Epithelial cell of prostate (primary cell): ENCODE data around the gene UTP11.
"Not testable (repeated sequence)": the region's sequence is repeated elsewhere in the genome, so short reads cannot be mapped to it uniquely, and the experiment has no call there.

Experiments used
- DNase-seq: peaks from one replicate; pipeline ENCODE4 v3.0.0-alpha.2; 2011; ENCODE audit warnings: low read depth, low spot score
- H3K27ac ChIP-seq: fragments of 450-650 bp; 2 replicates; pipeline ENCODE4 v1.5.1; 2017; ENCODE audit warnings: mild to moderate bottlenecking

Gene UTP11, protein sequence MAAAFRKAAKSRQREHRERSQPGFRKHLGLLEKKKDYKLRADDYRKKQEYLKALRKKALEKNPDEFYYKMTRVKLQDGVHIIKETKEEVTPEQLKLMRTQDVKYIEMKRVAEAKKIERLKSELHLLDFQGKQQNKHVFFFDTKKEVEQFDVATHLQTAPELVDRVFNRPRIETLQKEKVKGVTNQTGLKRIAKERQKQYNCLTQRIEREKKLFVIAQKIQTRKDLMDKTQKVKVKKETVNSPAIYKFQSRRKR

DNA sequence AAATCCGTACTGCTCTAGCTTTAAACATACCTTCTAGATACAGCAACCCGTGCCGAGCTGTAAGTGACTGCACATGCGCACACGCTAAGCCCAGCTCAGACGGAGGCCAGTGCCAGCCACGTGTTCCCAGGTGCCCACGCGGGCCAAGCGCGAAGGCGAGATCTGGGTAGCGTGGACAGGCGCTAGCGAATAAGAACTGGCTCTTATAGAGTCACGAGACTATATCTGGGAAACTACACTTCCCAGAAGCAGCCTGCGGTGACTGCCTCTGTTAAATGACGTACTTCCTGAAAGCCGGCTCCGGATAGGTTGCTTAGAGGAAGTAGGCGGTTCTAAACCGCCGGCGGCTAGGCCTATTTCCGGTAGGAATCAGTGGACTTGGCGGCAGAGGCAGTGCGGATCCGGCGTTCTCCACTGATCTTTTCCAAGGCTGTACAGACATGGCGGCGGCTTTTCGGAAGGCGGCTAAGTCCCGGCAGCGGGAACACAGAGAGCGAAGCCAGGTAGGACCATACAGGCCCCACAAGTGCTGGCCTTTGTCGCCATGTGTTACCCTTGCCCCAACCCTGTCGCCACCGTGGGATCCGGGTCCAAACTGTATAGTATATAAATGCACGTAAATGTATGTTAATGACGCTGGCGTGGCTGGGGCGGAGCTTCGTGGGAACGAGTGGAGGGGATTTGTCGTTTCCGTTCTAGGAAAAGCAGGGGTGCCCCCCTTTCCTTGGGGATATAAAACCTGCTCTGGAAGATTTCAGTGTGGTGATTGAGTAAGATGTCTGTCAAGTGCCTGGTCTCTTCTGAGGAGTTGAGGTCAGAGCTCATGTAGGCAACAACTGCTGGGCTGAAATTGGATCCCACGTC, at the start of gene UTP11:
Gene UTP11, plus strand, starts transcription at position 372 of the 864 bp plus-strand sequence. Its CDS starts 69 bp downstream, at position 441.
- H3K27ac ChIP-seq, result peak within 1 kb of the TSS; percentile 86
- peak; percentile 98 for DNase-seq

DNA sequence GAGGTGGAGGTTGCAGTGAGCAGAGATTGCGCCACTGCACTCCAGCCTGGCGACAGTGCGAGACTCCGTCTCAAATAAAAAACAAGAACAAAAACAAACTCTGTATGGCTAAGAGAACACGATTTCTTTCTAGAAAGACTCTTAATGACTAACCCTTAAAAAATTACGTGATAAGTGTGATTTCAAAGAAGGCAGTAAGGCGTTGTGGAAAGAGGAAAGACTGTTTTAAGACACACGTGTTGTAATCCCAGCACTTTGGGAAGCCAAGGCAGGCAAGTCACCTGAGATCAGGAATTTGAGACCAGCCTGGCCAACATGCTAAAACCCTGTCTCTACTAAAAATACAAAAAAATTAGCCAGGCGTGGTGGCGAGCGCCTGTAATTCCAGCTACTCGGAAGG, 48.4 kb upstream of the UTP11 start:
- DNase-seq, H3K27ac ChIP-seq: not testable (repeated sequence)

DNA sequence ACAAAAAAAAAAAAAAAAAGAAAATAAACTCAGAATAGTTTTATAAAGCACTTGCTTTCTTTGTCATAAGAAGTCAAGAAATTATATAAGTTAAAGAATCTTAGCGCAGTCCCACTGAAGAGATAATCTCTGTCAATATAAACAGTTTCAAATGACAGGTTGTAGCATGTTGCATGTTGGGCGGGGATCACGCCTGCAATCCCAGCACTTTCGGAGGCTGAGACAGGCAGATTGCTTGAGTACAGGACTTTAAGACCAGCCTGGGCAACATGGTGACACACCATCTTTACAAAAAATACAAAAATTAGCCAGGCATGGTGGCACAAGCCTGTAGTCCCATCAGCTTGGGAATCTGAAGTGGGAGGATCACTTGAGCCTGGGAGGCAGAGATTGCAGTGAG, 47.2 kb upstream of the UTP11 start:
- no peak for DNase-seq
- no peak overlapping the region for H3K27ac ChIP-seq

DNA sequence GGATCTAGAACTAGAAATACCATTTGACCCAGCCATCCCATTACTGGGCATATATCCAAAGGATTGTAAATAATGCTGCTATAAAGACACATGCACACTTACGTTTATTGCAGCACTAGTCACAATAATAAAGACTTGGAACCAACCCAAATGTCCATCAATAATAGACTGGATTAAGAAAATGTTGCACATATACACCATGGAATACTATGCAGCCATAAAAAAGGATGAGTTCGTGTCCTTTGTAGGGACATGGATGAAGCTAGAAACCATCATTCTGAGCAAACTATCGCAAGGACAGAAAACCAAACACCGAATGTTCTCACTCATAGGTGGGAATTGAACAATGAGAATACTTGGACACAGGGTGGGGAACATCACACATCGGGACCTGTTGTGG, 38.9 kb upstream of the UTP11 start:
- not testable (repeated sequence) for DNase-seq, H3K27ac ChIP-seq

DNA sequence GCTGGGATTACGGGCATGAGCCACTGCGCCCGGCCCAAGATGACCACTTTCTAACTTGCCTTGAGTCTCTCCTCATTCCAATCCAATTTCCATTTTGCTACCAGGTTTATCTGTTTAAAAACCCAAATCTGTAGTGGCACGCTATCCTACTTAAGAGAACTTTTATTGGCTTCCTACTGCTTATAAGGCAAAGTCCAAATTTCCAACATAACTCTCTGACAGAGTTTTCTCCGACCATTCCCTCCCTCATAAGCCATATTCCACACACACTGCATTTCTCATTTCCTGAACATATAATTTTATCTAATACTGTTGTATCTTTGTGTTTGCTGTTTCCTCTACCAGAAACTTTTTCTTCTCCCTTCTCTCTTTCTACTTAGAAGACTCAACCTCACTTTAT, 38.0 kb upstream of the UTP11 start:
- no peak for DNase-seq
- H3K27ac ChIP-seq, result no peak overlapping the region

DNA sequence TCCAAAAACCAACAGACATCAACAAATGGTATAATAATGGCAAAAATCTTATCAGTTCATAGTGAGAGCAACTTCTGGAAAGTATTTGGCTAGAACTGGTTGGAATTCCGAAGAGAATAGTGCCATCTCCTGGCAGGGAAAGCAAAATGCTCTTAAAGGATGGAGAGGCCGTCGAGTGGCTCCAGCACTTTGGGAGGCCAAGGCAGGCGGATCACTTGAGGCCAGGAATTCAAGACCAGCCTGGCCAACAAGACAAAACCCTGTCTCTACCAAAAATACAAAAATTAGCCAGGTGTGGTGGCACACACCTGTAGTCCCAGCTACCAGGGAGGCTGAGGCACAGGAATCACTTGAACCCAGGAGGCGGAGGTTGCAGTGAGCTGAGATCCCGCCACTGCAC, 37.5 kb upstream of the UTP11 start:
- H3K27ac ChIP-seq, DNase-seq: not testable (repeated sequence)

DNA sequence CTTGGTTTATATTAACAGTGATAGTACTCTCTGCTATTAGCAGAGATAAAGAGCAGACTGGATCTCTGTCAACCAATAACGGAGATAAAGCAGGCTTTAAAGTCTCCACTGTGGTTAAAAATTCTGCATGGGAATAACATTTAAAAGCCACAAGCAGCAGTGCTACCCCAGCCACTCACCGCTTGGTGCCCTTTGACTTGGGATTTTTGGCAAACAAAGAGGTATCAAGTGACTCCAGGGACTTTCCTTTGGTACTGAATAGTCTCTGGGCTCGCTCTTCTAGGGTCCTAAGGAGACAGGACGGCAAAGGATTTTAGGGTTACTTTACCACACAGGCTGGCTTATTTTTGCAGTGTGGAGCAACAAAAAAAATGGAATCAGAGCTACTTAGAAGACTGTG, 34.0 kb upstream of the UTP11 start:
- no peak for DNase-seq

DNA sequence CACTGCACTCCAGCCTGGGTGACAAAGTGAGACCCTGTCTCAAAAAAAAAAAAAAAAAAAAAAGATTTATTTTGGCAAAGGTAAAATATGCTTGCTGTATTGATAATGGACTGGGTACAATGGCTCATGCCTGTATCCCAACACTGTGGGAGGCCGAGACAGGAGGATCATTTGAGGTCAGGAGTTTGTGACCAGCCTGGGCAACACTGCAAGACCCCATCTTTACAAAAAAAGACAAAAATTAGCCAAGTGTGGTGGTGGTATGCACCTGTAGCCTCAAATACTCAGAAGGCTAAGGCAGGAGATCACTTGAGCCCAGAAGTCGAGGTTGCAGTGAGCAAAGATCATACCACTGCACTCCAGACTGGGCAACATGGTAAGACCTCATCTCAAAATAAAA, 29.0 kb upstream of the UTP11 start:
- H3K27ac ChIP-seq, result no peak overlapping the region
- no peak for DNase-seq

More for the DNA sequence above, 34.0 kb upstream of the UTP11 start:
- H3K27ac ChIP-seq, result no peak overlapping the region

DNA sequence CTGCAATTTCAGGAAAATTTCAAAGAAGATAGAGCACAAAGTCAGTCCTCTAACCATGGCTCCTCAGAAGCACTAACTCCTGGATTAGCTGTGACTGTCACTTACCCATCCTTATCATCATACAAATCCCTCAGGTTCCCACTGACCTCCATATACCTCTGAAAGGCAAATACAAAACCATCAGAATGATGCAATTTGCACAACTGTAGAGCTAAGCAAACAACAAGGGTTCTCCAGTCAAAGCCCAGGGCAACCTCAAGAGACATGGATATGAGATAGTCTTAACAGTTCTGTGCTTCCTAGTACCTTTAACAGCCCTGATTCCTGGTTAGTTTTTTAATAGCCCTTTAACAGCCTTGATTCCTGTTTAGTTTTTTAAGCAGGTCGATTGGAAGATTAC, 24.9 kb upstream of the UTP11 start:
- H3K27ac ChIP-seq, result no peak overlapping the region
- no peak for DNase-seq

DNA sequence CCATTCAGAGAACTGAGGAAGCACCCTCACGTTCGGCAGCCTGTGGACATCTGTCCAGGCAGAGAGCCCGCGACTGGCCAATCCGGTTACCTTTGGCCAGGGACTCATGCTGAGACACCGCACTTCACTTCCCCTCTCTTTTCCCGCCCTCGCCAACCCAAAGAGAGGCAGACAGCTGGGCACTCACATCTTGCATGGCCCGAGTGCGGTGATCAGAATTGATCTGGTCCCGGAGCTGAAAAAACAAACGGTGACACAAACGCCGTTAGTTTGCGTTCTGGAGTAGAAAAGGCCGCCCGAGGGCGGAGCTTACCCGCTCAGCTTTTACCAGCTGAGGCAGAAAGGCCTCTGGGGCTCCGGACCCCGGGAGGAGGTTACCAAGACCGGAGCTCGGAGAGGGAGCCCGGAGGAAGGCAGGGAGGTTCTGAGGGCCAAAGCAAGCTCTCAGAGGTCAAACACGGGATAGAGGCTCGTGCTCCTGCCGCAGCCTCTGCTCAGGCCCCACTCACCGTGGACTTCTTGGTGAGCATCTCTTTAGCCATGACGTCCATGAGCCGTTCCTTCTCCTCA, 23.1 kb upstream of the UTP11 start:
- no peak for DNase-seq
- peak overlapping the region; percentile 78 for H3K27ac ChIP-seq

DNA sequence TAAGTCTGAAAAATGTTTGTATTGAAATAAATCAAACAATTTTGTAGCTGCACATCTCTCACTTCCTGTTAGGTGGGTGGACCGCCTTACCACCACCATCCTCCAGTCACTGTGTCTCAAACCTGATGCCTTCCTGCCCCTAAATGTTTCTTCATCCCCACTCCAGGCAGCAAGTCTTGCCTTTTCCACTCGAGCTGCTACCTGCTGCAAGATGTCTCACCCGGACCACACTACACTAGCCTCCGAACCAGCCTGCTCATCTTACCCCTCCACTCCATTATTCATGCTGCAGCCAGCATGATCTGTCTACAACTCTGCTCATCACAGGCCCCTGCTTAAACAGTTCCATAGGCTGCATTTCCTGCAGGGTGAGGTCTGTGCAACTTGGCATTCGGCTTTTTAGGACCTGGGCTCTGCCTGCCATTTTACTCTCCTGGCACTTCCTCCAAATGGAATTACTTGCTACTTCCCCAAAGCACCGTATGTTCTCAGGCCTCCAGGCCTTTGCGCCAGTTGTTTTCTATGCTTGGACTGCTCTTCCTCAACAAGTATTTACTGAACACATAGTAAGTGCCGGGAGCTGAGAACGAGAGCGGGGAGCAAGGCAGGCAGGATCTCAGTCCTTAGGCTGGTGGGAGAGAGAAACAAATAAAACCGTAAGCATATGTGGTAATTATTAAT, 17.5 kb upstream of the UTP11 start:
- no peak for DNase-seq
- peak overlapping the region; percentile 28 for H3K27ac ChIP-seq

DNA sequence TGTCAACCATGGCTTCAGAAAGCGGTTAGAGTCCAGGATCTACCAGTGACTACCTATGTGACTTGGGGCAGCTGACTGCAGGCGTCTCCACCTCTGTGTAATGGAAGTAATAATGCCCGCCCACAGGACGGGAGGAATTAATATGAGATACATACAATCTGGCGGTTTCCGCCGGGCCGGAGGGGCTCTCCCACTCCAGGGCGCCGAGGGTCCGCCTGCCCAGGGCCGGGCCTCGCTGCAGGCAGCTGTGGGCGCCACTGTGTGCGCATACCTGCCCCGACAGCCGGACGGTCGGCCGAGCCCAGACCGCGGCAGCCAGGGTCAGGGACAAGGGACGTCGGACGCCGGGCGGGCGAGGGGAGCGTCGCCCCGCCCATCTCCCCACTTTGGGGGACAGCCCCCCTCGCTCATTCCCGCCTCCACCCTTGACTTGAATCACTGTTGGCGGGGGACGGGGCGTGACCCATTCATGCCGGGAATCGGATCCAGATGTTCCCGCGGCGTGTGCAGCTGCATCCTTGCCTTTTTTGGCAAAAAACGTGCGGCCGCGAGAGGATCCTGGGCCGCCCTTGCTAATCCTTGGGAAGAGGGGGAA, 16.7 kb upstream of the UTP11 start:
- no peak for DNase-seq
- peak overlapping the region; percentile 28 for H3K27ac ChIP-seq

DNA sequence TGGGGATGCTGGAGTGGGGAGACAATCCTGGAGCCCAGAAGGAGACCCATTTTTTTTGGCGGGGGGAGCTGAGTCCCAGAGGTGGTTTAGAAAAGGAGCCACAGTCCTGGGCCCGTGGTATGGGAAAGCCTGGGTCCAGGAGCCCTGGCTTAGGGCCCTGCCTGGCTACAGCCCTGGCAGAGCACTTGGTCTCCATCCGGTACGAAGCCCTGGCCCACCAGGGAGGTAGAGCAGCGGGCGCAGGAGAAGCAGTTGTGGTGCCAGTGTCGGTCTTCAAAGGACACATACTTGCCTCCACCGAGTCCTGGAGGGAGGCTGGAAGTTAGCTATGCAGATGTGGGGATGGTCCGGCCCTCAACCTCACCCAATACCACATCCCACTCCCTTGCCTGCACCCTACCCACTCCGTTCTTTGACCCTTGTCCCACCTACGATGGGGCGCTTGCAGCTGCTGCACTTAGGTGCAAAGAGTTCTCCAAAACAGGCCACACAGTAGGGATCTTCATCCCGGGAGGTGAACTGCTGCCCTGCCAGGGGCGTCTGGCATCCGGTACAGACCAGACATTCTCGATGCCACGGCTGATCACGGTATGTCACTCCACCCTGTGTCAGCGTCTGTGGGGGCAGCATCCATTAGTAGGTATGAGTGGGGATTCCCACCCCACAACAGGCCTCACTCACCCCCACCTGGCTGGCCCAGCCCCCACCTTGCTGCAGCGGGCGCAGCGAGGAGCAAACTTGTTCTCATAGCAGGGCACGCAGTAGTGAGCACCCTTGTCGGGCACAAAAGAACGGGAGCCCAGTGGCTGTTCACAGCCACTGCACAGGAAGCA, 15.1 kb upstream of the UTP11 start:
- no peak overlapping the region for H3K27ac ChIP-seq
- no peak for DNase-seq

DNA sequence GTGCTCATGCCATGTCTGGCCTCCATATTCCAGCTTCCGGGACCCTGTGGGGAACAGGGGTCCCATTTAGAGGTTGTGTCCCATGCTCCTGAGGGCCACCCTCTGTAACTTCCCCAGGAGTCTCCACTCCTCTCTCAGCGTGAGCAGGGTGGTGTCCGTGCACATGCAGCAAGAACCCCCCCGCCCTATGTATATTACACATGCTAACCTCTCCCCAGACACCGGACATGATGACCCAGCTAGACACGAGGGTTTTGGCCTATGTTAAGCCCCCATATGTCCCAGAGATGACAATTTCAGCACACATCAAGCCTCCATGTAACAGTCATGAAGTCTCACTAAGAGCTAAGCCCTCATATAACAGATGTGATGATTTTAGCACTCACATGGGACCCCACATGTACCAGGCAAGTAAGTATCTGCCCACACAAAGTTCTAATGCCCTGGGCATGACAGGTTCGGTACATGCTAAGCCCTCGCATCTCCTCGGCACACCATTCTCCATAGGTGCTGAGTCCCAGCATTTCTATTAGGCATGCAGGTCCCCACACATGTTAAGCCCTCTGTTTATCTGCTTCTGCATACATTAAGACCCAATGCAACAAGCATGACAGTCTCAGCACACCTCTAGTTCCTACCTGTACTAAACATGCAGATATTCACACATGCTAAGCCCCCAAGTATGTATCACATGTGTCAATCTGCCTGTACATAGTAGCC, 14.3 kb upstream of the UTP11 start:
- DNase-seq, result no peak
- H3K27ac ChIP-seq, result no peak overlapping the region

DNA sequence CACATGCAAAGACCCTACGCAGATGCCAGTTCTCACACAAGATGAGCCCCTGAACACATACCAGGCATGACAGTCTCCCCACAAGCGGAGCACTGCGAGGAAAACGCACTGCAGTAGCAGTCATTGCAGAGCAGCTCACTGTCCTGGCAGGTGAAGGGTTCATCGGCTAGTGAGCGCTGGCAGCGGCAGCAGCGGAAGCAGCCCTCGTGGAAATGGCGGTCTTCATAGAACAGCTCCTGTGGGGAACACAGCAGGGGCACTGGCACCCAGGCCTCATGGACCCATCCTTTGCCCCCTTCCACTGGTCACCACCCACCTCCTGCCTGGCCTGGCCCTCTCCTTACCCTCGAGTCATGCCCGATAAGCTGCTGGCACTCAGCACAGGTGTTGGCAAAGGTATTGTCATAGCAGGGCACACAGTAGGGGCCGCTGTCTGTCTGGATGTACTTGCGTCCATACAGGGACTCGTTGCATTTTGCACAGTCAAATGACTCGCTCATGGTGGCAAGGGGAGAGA, 13.6 kb upstream of the UTP11 start:
- H3K27ac ChIP-seq, result peak overlapping the region; percentile 70
- DNase-seq, result no peak

DNA sequence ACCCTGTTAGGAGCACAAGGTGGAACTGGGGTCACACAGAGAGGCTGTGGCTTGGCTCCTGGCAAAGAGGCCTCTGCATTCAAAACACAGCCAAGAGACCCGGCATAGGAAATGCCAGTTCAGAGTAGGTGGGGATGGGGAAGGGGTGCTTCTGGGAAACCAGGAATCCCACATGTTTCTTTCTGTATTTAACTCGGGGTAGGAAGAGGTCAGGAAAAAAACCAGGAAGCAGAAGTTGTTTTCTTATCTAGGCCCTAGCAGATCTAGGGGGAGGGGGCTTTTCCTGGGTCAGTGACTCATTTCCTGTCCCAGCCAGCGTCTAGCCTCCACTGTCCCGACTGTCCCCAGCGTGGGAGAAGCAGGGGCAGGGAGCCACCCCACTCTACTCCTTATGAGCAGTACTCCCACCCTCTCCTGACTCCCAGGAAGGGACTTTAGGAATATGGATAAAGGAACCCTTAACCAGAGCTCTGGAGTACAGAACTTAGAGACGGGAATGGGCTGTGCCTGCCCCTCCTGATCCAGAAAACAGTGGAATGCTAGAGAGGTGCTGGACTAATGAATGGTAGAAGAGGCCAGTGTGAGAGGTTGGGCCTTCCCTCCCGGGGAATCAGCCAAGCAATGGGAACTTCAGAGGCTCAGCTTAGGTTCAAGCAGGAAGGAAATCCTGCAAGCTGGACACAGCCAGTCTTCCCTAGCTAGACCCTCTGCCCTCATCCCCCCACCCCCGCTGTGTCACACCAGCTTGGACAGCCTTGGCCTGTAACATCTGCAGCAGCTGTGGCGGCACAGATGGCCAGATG, 12.9 kb upstream of the UTP11 start:
- peak overlapping the region; percentile 70 for H3K27ac ChIP-seq
- no peak for DNase-seq

DNA sequence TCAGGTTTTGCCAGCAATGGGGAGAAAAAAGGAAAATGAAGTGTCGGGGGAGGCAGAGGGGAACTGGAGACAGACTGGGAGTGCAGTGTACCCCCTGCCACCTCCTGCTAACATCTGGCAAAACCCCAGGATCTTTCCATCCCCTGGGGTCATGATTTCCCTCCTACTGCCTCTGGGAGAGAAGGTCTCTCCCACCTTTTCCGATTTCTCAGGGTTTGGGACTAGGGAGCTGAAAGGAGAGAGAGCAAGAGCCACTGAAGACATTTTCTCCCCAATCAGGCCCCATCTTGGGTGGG, 12.4 kb upstream of the UTP11 start:
- H3K27ac ChIP-seq, result peak overlapping the region; percentile 70
- no peak for DNase-seq
